Measurements from ENCODE around the gene DSN1. TPM values are rescaled to one million over a fixed set of nuclear protein-coding genes. Genes with fewer than 3 reads are reported as not detected.

DSN1 gene
- total RNA-seq, 1 donor from 2014 or later, result 14.0 TPM

DNA sequence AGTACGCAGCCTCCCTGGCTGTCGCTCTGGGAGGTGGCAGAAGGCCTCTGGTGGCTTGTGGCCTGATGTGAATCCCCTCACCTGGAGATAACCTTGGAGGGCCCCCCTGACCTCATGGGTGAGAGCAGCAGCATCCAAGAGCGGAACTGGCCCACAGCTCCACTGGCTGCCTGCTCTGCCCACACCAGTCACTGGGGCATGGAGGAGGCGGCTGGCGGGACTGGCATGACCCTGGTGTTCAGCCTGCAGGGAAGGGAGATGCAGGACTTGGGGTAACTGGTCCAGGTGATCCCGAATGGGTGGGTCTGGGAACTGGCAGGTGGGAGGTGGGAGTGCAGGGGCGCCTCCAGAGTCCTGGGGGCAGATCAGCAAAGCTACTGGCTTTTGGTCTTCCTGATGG, 10.6 kb upstream of the DSN1 start:
- POLR2A ChIA-PET, result interaction anchor here (0.6 kb wide), 1 partner anchor 11 kb away, joined by 5 read pairs; no protein-coding TSS in a partner anchor
- H3K4me1 Mint-ChIP-seq, result no peaks in the 10 kb centered on the region
- intact Hi-C loops (cut with micrococcal nuclease), result no loop called here

DNA sequence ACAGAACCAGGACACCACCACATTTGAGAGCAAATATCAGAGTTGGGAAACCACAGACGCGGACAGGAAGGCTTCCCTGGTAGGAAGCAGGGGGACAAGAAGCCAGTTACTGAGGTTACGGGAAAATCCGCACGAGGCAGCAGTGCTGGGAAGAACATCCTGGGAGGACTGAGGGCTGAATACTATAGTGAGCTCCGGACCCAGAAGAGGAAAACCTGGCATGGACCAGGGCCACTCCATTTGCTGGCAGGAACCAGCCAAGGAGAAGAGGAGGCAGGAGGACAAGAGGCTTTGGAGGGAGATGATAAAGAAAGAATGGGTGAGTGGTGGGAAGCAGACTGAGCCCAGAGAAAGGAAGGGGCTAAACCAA, 6.1 kb upstream of the DSN1 start:
- Mint-ChIP-seq H3K27ac (no peak overlapping the region), H3K27me3 (no peaks in the 10 kb centered on the region), H3K4me3 (no peak overlapping the region), H3K36me3 (ENCODE audit: low read depth) (peaks cover 18% of the 10 kb centered on the region), H3K4me1 (peaks cover 7% of the 10 kb centered on the region), H3K9me3 (no peaks in the 10 kb centered on the region)
- TF ChIP-seq, protein P1, sequence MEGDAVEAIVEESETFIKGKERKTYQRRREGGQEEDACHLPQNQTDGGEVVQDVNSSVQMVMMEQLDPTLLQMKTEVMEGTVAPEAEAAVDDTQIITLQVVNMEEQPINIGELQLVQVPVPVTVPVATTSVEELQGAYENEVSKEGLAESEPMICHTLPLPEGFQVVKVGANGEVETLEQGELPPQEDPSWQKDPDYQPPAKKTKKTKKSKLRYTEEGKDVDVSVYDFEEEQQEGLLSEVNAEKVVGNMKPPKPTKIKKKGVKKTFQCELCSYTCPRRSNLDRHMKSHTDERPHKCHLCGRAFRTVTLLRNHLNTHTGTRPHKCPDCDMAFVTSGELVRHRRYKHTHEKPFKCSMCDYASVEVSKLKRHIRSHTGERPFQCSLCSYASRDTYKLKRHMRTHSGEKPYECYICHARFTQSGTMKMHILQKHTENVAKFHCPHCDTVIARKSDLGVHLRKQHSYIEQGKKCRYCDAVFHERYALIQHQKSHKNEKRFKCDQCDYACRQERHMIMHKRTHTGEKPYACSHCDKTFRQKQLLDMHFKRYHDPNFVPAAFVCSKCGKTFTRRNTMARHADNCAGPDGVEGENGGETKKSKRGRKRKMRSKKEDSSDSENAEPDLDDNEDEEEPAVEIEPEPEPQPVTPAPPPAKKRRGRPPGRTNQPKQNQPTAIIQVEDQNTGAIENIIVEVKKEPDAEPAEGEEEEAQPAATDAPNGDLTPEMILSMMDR (IDR thresholded peaks at IDR 0.05), result no peak
- POLR2A ChIA-PET, result no interaction called here
- ATAC-seq (ENCODE audit: low read depth) (no peak), DNase-seq (no peak)
- CTCF ChIA-PET, result no interaction called here
- intact Hi-C loops (cut with micrococcal nuclease), result loop anchor here (10.0 kb wide), 1 partner anchor 275 kb away; no protein-coding TSS in a partner anchor

More for the DNA sequence above, 10.6 kb upstream of the DSN1 start:
- no peaks in the 10 kb centered on the region for H3K27me3 Mint-ChIP-seq
- CTCF ChIA-PET, result no interaction called here
- DNase-seq, result no peak
- peaks cover 43% of the 10 kb centered on the region for H3K36me3 Mint-ChIP-seq (ENCODE audit: low read depth)
- no peak overlapping the region for H3K4me3 Mint-ChIP-seq
- no peak for ATAC-seq (ENCODE audit: low read depth)
- H3K27ac Mint-ChIP-seq, result no peak overlapping the region
- TF ChIP-seq, protein P1 (IDR thresholded peaks at IDR 0.05), result no peak
- H3K9me3 Mint-ChIP-seq, result no peaks in the 10 kb centered on the region

DNA sequence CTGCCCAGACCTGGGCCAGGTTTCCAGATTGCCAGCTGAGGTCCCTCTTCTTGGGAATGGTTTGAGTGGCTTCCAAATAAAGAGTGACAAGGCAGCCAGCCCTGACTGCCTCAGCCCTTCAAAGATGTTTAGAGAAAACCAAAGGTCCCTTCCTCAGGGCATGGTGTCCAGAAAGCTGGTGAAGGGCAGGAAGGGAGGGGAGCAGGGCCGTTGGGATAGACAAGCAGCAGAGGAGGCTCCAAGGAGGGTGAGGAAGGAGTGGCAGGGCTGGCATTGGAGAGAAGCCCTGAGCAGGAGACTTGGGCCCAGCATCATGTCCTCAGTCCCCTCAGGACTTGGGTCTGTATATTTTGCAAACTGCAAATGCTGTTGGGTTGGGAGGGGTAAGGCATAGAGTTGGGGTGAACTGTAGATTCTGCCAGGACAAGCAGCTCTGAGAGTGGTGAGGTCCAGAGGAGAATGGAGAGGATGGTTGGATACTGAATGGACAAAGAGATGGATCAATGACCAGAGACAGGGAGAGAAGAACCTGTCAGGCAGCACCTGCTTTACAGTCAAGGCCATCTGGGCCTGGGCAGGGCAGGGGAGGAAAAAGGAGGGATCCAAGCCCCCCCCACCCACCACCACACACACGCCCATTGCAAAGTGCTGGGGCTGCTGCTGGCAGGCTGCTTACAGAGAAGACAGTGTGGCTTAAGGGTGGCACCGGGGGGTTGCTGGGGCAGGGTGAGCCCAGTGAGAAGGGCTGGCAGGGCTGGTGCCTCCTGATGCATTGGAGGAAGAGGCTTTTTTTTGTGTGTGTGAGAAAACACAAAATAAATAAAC, 5.5 kb upstream of the DSN1 start:
- no peak for DNase-seq
- Mint-ChIP-seq H3K27ac (no peak overlapping the region), H3K4me1 (peaks cover 7% of the 10 kb centered on the region), H3K4me3 (no peak overlapping the region), H3K27me3 (no peaks in the 10 kb centered on the region), H3K9me3 (no peaks in the 10 kb centered on the region), H3K36me3 (ENCODE audit: low read depth) (peaks cover 14% of the 10 kb centered on the region)
- intact Hi-C loops (cut with micrococcal nuclease), result loop anchor here (10.0 kb wide), 1 partner anchor 274 kb away; no protein-coding TSS in a partner anchor
- TF ChIP-seq, protein P1 (IDR thresholded peaks at IDR 0.05), result no peak
- ATAC-seq (ENCODE audit: low read depth), result no peak
- CTCF ChIA-PET, result no interaction called here
- POLR2A ChIA-PET, result no interaction called here

DNA sequence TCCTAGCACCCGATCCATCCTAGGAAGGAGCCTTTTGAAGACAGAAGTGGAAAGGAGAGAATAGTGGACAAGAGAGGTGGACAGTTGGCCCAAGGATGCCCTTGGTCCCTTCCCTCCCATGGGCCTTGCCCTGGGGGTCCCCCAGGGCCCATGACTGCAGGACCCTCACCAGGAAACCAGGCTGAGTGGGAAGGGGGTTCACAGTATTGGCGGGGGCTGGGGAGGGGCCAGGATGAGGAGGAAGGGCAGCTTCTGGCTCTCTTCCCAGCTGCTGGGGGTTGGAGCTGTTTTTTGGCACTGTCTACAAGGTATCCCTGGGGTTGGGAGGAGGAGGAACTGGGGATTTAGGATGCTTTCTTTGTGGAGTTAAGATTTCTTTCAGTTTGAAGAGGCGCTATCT, 4.0 kb upstream of the DSN1 start:
- no peaks in the 10 kb centered on the region for H3K9me3 Mint-ChIP-seq
- TF ChIP-seq, protein P1 (IDR thresholded peaks at IDR 0.05), result no peak
- H3K27me3 Mint-ChIP-seq, result peaks cover 2% of the 10 kb centered on the region
- no peak for ATAC-seq (ENCODE audit: low read depth)
- H3K27ac Mint-ChIP-seq, result no peak overlapping the region
- no peak for DNase-seq
- ChIA-PET POLR2A (no interaction called here), CTCF (no interaction called here)
- intact Hi-C loops (cut with micrococcal nuclease), result loop anchor here (10.0 kb wide), 1 partner anchor 273 kb away; no protein-coding TSS in a partner anchor
- peaks cover 7% of the 10 kb centered on the region for H3K36me3 Mint-ChIP-seq (ENCODE audit: low read depth)
- H3K4me1 Mint-ChIP-seq, result peaks cover 18% of the 10 kb centered on the region
- H3K4me3 Mint-ChIP-seq, result no peak overlapping the region

DNA sequence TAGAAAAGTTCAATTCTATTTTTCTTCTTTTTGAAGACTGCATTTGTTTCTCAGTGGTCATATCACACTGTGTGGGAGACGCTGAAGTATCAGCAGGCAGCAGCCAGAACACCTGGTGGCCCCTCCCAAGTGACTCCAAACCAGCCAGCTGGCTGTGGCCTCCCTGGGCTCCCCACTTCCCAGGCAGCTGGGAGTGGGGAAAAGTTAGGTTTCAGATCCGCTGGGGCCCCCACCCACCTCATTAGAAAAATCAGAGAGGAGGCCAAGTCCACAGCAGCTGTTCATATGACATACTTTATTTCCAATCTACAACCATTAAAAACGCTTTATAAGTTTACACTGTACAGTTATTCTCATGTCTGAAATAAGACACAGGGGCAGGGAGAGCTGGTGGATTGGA, 3.6 kb upstream of the DSN1 start:
- Mint-ChIP-seq H3K27ac (no peak overlapping the region), H3K4me1 (peaks cover 19% of the 10 kb centered on the region), H3K4me3 (no peak overlapping the region), H3K27me3 (peaks cover 2% of the 10 kb centered on the region), H3K36me3 (ENCODE audit: low read depth) (peaks cover 7% of the 10 kb centered on the region), H3K9me3 (no peaks in the 10 kb centered on the region)
- intact Hi-C loops (cut with micrococcal nuclease), result loop anchor here (10.0 kb wide), 1 partner anchor 272 kb away; no protein-coding TSS in a partner anchor
- no peak for ATAC-seq (ENCODE audit: low read depth)
- CTCF ChIA-PET, result interaction anchor here (0.9 to 1.0 kb wide), 2 partner anchors 9 to 110 kb away, joined by 3 read pairs; no protein-coding TSS in a partner anchor
- TF ChIP-seq, protein P1 (IDR thresholded peaks at IDR 0.05), result no peak
- no peak for DNase-seq
- POLR2A ChIA-PET, result no interaction called here

All from activated B cell treated with CpG ODN at 0.5 μM for 24 hours (primary cell).